SK-N-SH treated with all-trans-retinoic acid at 6 μM for 48 hours (cell line): ENCODE data around the gene PALMD.

Experiments
- ATAC-seq: fragments of 200-7000 bp; cut with Tn5 transposase; 3 replicates; pipeline ENCODE4 v1.9.1; 2020; ENCODE audit warnings: mild to moderate bottlenecking, moderate library complexity
- ARNTL ChIP-seq: fragments of 450-650 bp; formaldehyde crosslinking; IDR thresholded peaks from 2 replicates; pipeline ENCODE4 v1.5.0; 2020; ENCODE audit warnings: low read depth, mild to moderate bottlenecking, moderate library complexity, borderline replicate concordance
- BACH2 ChIP-seq: fragments of 250-450 bp; sonication (Bioruptor Pico); IDR thresholded peaks from 2 replicates; pipeline ENCODE4 v1.9.0; 2021; ENCODE audit warnings: mild to moderate bottlenecking, borderline replicate concordance
- CREB5 ChIP-seq: fragments of 250-450 bp; sonication (Bioruptor Pico); IDR thresholded peaks from 2 replicates; pipeline ENCODE4 v1.5.1; 2020; ENCODE audit warnings: low read depth, mild to moderate bottlenecking, moderate library complexity
- CSDC2 ChIP-seq: fragments of 250-450 bp; sonication (Bioruptor Pico); IDR thresholded peaks from 2 replicates; pipeline ENCODE4 v1.5.0; 2020; ENCODE audit warnings: mild to moderate bottlenecking, moderate library complexity
- CSRNP3 ChIP-seq: fragments of 250-450 bp; sonication (Bioruptor Pico); IDR thresholded peaks from 2 replicates; pipeline ENCODE4 v1.5.1; 2021; ENCODE audit warnings: mild to moderate bottlenecking, moderate library complexity
- ESRRG ChIP-seq: fragments of 250-450 bp; sonication (Bioruptor Pico); IDR thresholded peaks from 2 replicates; pipeline ENCODE4 v1.6.1; 2021; ENCODE audit warnings: mild to moderate bottlenecking
- ISL1 ChIP-seq: fragments of 250-450 bp; sonication (Bioruptor Pico); IDR thresholded peaks from 2 replicates; pipeline ENCODE4 v2.1.2; 2022; ENCODE audit warnings: mild to moderate bottlenecking, moderate library complexity
- OSR1 ChIP-seq: fragments of 250-450 bp; sonication (Bioruptor Pico); IDR thresholded peaks from 2 replicates; pipeline ENCODE4 v1.8.0; 2022; ENCODE audit warnings: moderate library complexity, mild to moderate bottlenecking, inconsistent platforms
- PATZ1 ChIP-seq: fragments of 250-450 bp; sonication (Bioruptor Pico); IDR thresholded peaks from 2 replicates; pipeline ENCODE4 v1.8.0; 2020; ENCODE audit warnings: mild to moderate bottlenecking, moderate library complexity, borderline replicate concordance
- POU6F1 ChIP-seq: fragments of 250-450 bp; sonication (Bioruptor Pico); IDR thresholded peaks from 2 replicates; pipeline ENCODE4 v1.8.0; 2021; ENCODE audit warnings: low read depth, mild to moderate bottlenecking, moderate library complexity, borderline replicate concordance
- PPARA ChIP-seq: fragments of 250-450 bp; sonication (Bioruptor Pico); IDR thresholded peaks from 2 replicates; pipeline ENCODE4 v1.5.0; 2020; ENCODE audit warnings: mild to moderate bottlenecking, borderline replicate concordance
- TCF4 ChIP-seq: fragments of 250-450 bp; sonication (Bioruptor Pico); IDR thresholded peaks from 2 replicates; pipeline ENCODE4 v1.8.0; 2021; ENCODE audit warnings: mild to moderate bottlenecking, moderate library complexity, borderline replicate concordance
- TOX ChIP-seq: fragments of 250-450 bp; sonication (Bioruptor Pico); IDR thresholded peaks from 2 replicates; pipeline ENCODE4 v1.8.0; 2021; ENCODE audit warnings: mild to moderate bottlenecking, moderate library complexity, borderline replicate concordance
- TSHZ2 ChIP-seq: fragments of 250-450 bp; sonication (Bioruptor Pico); IDR thresholded peaks from 2 replicates; pipeline ENCODE4 v1.5.0; 2020; ENCODE audit warnings: mild to moderate bottlenecking, moderate library complexity
- ZC3H10 ChIP-seq: fragments of 250-450 bp; sonication (Bioruptor Pico); IDR thresholded peaks from 2 replicates; pipeline ENCODE4 v1.5.1; 2021; ENCODE audit warnings: mild to moderate bottlenecking, moderate library complexity
- ZFP3 ChIP-seq: fragments of 250-450 bp; sonication (Bioruptor Pico); IDR thresholded peaks from 2 replicates; pipeline ENCODE4 v1.5.0; 2020; ENCODE audit warnings: mild to moderate bottlenecking, moderate library complexity
- ZFP30 ChIP-seq: fragments of 450-650 bp; formaldehyde crosslinking; IDR thresholded peaks from 2 replicates; pipeline ENCODE4 v1.5.0; 2022; ENCODE audit warnings: mild to moderate bottlenecking, moderate library complexity
- ZNF70 ChIP-seq: fragments of 450-650 bp; formaldehyde crosslinking; IDR thresholded peaks from 2 replicates; pipeline ENCODE4 v1.5.0; 2020; ENCODE audit warnings: mild to moderate bottlenecking, moderate library complexity
- ZNF8 ChIP-seq: fragments of 450-650 bp; formaldehyde crosslinking; IDR thresholded peaks from 2 replicates; pipeline ENCODE4 v1.5.0; 2020; ENCODE audit warnings: mild to moderate bottlenecking, moderate library complexity

PALMD gene

GRCh38 chr1:99636647-99637175 lies 9.2 kb upstream of the PALMD start:
- no peak for ATAC-seq

GRCh38 chr1:99638853-99639252 lies 7.1 kb upstream of the PALMD start:
- no peak for ATAC-seq
- no peak for TF ChIP-seq BACH2 (CRISPR knock-in tag)
- TF ChIP-seq TSHZ2 = no peak
- TF ChIP-seq POU6F1 (CRISPR knock-in tag) = no peak
- TF ChIP-seq ZNF70 = no peak
- no peak for TF ChIP-seq ZNF8
- no peak for TF ChIP-seq CREB5 (CRISPR knock-in tag)

More at GRCh38 chr1:99636647-99637175, 9.2 kb upstream of the PALMD start:
- no peak for TF ChIP-seq ZNF8
- TF ChIP-seq PATZ1 (CRISPR knock-in tag) = no peak
- TF ChIP-seq TOX (CRISPR knock-in tag) = no peak
- TF ChIP-seq CSRNP3 (CRISPR knock-in tag) = no peak
- TF ChIP-seq ZFP3 (CRISPR knock-in tag) = no peak
- no peak for TF ChIP-seq TCF4 (CRISPR knock-in tag)
- no peak for TF ChIP-seq TSHZ2
- TF ChIP-seq ESRRG (CRISPR knock-in tag) = no peak
- TF ChIP-seq ZNF70 = no peak
- no peak for TF ChIP-seq CSDC2 (CRISPR knock-in tag)
- no peak for TF ChIP-seq ISL1
- no peak for TF ChIP-seq ZC3H10 (CRISPR knock-in tag)
- no peak for TF ChIP-seq PPARA (CRISPR knock-in tag)
- TF ChIP-seq OSR1 = no peak
- no peak for TF ChIP-seq ARNTL (CRISPR knock-in tag)
- TF ChIP-seq ZFP30 (CRISPR knock-in tag) = no peak
- TF ChIP-seq, all 23 proteins: peak for 0
